GM12801 (cell line): ENCODE measurements around the gene UIMC1.

ENCODE experiments used
- CTCF ChIP-seq: IDR thresholded peaks from one replicate; pipeline ENCODE4 v1.5.1; 2011; ENCODE audit warnings: control low read depth; ENCODE audit not compliant: insufficient read length; ENCODE audit errors: extremely low read depth

Gene UIMC1

GRCh38 chr5:176876506-176877431, 129.8 kb downstream of the UIMC1 start:
- no peak for TF ChIP-seq CTCF

GRCh38 chr5:176875783-176876505, 130.6 kb downstream of the UIMC1 start:
- no peak for TF ChIP-seq CTCF

GRCh38 chr5:176875014-176875550, 131.5 kb downstream of the UIMC1 start:
- no peak for TF ChIP-seq CTCF

- no peak for TF ChIP-seq CTCF
These were observed 132.3 kb downstream of the UIMC1 start for GRCh38 chr5:176874198-176874780.

GRCh38 chr5:176873541-176874172, 132.9 kb downstream of the UIMC1 start:
- TF ChIP-seq CTCF: no peak

- no peak for TF ChIP-seq CTCF
These were observed 136.4 kb downstream of the UIMC1 start for GRCh38 chr5:176870110-176870591.
